GM19351 (cell line): ENCODE results near the gene TLE5.
"Not testable (repeated sequence)": the region's sequence is repeated elsewhere in the genome, so short reads cannot be mapped to it uniquely, and the experiment has no call there.

Experiments used
- ATAC-seq: cut with Tn5 transposase; IDR thresholded peaks from one replicate; pipeline ENCODE4 v1.9.1; 2021; ENCODE audit warnings: mild to moderate bottlenecking, moderate library complexity; ENCODE audit not compliant: unreplicated experiment

The TLE5 gene

DNA sequence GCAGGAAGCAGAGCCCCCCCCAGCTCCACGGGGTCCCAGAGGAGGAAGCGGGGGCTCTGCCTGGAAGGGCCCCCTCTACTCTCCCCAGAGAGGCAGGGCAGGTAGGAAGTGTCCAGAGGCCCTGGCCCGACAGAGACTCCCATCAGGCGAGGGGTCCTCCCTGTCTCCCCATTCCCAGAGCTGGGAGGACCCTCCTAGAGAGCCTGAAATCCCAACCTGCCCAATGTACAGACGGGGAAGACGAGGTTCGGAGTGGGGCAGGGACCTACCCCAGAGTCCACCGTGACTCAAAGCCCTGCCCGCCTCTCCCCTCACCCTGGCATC is 34.4 kb downstream of the TLE5 start:
- no peak for ATAC-seq

DNA sequence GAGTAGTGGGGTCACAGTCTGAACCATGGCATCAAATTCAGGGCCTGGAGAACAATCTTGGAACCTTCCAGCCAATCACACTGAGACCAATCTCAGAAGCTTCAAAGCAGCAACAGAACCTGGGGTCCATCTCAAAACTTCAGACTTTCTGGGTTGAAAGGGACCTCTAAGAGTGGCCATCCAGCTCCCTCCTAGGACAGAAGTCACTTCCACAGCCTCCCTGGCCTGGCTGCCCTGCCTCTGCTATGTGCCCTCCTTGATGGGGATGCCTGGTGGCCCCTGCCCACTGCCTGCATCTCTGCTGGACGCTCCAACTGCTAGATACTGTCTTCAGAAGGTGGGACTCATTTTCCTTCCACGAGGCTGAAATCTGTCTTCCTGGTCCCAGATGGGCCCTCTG is 35.0 kb downstream of the TLE5 start:
- no peak for ATAC-seq

DNA sequence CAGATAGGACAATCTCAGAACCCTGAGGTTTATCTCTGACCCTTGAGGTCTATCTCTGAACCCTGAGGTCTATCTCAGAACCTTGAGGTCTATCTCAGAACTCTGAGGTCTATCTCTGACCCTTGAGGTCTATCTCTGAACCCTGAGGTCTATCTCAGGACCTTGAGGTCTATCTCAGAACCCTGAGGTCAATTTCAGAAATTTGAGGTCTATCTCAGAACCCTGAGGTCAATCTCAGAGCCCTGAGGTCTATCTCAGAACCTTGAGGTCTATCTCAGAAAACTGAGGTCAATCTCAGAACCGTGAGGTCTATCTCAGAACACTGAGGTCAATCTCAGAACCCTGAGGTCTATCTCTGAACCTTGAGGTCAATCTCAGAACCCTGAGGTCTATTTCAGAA is 35.5 kb downstream of the TLE5 start:
- ATAC-seq = no peak

DNA sequence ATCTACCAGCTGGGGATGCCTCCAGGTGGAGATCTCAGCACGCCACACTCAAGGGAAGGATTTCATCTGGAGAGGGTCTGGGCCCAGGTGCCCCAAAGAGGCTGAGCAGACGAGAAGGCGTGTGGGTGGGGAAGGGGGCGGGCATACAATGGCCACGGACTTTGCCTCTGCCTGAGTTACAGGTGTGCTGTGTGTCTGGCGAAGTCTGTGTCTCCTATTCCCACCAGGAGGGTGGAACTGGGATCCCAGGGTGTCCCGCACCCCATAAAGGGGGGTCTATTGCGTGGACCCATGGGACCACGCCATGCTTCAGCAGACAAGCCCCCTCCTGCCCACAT is 36.8 kb downstream of the TLE5 start:
- no peak for ATAC-seq

DNA sequence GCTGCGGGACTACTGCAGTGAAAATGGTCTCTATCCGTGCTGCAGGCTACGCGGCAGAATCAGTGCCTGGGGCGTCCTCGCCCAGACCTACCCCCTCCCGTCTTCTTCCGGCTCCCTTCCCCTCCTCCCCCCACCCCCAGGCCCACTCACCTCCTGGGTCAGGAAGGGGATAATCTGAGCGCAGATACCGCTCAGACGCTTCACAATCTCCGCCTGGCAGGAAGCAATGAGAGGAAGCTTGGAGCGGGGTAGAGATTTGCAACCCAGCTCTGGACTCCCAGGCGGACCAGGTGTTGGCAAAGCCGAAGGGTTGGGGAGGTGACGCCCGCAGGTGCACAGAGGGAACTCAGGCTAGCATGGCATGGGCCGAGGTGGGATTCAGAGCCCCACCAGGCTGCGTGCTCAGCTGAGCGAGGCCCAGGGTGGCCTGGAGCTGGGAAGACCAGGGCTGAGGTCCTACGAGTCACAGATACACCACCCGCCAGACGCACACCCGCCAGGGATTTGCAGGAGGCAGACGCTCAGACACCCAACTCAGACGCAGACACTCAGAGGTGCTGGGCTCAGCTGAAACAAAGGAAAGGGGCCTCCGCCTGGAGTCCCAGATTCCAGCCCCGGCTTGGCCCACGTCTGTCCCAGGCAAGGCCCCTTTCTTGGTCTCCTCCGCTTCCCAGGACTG is 37.3 kb downstream of the TLE5 start:
- no peak for ATAC-seq

DNA sequence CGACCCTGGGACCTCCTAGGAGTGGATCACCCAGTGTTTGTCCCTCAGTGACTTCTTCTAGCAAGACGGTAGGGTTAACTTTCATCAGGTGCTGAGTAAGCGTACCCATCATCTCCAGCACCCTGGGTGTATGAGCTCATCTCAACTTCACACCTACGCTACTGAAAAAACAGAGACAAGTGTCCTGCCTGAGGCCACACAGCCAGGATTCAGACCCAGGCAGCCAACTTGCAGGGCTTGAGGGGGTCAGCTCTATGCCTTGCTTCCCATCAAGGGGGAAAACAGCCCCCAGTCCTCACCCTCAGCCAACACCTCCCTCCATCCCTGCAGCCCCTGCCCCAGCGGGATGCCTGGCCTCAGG is 37.8 kb downstream of the TLE5 start:
- ATAC-seq = no peak

DNA sequence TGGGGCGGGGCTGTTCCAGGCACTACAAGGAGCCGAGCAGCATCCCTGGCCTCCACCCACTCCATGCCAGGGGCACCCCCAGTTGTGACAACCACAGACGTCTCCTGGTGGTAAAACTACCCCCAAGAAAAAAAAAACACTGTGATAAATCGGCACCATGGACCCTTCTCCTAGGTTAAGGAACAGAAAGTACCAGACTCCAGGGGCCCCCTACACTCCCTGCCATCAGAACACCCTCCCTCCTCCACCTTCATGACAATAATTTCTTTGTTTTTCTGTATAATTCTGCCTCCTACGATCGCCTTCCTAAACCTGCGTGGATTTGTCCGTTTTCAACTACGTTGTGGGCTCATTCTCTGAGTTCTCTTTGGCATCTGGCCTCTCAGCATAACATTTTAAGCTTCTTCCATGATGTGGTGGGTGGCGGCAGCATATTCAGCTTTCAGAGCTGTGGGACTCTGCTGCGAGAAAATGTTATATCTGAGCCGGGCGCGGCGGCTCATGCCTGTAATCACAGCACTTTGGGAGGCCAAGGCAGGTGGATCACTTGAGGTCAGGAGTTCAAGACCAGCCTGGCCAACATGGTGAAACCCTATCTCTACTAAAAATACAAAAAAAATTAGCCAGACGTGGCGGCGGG is 41.9 kb downstream of the TLE5 start:
- ATAC-seq = no peak

DNA sequence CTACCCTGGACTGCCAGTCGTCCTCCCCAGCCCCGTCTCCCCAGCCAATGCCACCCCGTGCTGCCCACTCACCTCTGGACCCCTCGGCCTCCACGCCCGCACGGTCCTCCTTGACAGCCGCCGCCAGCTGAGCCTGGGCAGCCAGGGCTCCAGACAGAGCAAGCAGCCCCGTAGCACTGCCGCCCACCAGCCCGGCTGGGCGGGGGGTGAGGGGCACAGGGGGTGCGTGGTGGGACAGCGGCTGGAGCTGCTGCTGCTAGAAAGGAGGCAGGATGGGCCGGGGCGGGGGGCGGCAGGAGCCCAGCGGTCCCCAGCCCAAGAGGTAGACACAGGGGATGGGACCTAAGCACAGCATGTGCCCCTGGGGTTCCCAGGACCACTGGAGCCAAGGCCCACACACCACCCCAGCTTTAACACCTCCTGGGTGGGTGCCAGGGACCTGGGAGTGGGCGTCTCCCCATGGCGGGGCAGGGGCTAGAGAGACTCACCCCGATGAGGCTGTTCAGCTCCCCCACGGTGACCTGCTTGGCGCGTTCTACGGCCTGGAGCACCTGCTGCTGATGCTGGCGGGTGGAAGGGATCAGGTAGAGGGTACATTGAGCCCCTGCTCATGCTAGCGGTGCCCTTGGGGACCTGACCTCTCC is 43.0 kb downstream of the TLE5 start:
- ATAC-seq = no peak

DNA sequence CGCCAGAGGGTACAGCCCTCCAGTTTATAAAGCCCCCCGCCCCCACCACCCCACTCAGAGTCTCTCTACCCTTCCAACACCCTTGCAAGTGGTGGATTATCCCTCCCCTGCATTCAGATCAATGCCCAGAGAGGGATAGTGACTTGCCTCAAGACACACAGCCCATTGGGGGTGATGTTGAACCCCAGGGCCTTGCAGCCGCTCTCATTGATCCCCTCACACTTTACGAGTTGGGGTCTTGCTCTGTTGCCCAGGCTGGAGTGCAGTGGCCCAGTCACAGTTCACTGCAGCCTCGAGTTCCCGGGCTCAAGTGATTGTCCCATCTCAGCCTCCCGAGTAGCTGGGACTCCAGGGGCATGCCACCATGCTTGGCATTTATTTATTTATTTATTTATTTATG is 44.4 kb downstream of the TLE5 start:
- no peak for ATAC-seq

DNA sequence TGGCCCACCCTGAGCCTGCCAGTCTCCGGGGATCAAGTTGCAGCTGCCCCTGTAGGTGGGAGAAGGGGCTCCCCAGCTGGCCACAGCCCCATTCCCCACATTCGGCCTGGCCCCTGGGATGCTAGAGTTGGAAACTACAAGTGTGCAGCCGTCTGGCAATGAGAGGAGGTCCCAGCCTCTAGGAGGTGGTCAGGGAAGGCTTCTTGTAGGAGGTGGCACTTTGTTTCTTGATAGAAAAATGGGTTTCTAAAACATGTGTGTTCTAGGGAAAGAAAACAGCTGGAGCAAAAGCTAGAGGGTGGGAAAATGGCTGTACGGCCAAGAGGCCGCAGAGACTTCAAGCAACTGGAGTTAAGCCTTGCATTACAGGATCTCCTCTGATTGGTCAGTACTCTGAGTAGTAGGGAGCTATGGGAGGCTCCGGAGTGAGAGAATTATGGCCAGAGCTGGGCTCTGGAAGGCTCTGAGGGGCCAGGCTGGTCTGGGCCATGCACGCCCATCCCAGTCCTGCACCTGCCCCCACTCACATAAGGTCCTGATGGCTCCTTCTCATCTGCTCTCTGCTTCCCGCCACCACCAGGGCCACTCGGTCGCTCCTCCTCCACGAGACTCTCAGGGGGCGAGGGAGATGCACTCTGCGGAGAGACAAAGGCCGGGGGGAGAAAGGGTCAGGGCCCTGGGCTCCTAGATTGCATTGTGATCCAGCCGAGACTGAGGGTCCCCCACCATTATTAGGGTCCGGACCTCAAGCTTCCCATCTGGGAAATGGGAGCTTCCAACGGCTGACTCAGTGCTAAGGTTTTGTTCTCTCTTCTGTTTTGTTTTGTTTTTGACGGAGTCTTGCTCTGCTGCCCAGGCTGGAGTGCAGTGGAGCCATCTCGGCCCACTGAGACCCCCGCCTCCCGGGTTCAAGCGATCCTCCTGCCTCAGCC is 46.9 kb downstream of the TLE5 start:
- no peak for ATAC-seq

DNA sequence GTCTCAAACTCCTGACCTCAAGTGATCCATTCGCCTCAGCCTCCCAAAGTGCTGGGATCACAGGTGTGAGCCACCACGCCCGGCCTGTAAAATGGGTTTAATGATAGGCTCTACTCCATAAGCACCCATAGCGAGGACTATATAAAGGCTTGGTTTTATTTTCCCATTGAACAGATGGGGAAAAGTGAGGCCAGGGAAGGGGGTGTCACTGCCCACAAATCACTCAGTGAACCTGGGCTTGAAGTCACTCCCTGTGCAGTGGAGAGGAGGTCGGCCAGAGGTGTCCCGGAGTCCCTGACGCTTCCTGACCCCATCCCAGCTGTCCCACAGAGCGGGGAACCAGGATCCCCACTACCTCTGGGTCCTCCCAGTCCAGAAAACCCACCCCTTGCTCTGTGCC is 48.2 kb downstream of the TLE5 start:
- ATAC-seq = no peak

DNA sequence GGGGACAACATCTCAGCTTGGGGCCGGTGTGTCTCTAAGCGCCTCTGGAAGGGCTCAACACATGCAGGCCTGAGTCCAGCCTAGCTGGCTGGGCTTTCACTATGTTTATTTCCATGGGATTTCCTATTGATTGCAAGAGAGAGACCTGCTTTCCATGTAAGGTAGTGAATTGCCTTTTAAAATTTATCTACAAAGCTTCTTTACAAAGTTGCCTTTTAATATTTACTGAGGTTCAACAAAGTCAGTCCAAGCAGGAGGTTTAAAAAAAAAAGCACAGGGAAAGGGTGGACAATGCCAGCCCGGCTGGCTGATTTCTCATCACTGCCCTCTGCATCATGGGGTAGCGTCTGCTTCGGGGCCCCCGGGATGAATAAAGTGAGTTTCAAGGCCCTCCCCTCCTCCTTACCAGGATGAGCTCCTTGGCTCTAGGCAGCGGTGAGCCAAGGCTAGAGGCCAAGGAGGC is 49.0 kb downstream of the TLE5 start:
- no peak for ATAC-seq

DNA sequence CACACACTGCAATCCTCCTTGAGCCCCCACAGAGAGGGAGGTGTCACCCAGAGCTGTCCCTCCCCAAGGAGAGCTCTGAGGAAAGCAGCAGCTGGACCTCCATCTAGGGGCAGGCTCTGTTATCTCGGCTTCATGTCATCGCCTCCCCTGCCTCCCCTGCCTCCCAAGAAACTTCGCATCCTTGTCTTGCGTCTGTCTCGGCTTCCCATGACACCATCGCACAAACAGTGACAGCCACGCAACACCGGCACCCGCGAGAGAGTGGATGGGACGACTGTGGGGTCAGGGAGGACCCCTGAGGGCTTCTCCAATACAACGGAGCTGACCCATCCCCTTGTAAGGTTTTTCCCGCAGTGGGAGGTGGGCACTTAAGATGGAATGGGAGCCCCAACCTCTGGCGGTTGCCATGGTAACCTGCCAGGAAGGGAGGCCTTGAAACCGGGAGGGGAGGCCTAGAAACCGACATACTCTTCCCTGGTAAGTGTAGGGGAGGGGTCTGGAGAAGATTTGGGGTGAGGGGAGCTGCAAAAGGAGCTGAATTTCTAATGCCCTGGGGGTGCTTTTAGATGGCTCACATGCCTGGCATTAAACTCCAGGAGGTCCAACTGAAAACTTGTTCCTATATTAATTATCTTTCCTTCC is 49.6 kb downstream of the TLE5 start:
- no peak for ATAC-seq

DNA sequence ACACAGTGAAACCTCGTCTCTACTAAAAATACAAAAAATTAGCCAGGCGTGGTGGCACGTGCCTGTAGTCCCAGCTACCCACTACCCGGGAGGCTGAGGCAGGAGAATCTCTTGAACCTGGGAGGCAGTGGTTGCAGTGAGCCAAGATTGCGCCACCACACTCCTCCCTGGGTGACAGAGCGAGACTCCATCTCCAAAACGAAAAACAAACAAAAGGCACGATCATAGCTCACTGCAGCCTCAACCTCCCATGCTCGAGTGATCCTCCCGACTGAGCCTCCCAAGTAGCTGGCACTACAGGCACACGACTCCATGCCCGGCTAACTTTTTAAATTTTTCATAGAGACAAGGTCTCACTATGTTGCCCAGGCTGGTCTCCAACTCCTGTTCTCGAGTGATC is 50.2 kb downstream of the TLE5 start:
- not testable (repeated sequence) for ATAC-seq

DNA sequence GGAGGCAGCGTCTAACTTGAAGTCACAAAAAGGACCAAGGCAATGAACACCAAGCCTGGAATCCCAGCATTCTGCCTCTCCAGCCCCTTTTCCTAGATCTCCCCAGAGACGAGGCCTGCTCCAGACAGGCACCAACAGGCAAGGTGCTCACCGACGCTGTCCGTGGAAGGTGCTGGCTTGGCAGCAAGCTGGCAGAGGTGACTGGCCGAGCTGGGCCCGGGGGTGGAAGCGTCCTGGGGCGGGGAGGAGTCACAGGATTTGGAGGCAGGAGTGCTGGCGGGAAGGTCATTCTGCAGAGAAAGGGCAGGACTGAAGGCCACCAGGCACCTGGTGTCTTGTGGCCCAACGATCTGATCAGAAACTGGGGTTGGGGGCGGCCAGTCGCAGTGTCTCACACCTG is 51.4 kb downstream of the TLE5 start:
- ATAC-seq = no peak

DNA sequence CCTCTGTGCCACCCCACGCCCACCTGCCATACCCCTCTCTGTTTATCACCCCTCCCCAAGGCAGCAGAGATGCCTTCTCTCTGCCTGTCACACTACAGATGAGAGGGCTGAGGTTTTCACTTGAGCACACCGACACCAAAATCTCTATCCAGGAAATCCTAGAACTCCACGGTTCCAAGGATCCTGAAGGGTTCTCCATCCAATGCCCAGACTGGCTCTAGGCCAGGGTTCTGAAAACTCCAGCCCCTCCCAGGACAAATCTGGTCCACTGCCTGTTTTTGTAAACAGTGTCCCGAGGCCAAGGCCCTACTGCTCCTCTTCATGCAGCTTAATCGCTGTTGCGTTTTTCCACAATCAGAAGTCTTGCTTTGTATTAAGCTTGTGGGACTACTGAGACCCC is 53.3 kb downstream of the TLE5 start:
- no peak for ATAC-seq

DNA sequence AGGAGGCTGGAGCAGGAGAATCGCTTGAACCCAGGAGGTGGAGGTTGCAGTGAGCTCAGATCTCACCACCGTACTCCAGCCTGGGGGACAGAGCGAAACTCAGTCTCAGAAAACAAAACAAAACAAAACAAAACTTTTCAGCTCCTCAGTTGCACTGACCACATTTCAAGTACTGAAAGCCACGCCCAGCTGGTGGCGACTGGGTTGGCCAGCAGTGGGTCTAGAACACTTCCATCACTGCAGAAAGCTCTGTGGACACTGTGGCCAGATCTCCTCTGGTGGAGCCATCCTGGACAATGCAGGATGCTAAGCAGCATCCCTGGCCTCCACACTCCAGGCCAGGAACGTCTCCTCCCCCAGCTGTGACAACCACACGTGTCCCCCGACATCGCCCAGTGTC is 54.3 kb downstream of the TLE5 start:
- ATAC-seq = no peak

DNA sequence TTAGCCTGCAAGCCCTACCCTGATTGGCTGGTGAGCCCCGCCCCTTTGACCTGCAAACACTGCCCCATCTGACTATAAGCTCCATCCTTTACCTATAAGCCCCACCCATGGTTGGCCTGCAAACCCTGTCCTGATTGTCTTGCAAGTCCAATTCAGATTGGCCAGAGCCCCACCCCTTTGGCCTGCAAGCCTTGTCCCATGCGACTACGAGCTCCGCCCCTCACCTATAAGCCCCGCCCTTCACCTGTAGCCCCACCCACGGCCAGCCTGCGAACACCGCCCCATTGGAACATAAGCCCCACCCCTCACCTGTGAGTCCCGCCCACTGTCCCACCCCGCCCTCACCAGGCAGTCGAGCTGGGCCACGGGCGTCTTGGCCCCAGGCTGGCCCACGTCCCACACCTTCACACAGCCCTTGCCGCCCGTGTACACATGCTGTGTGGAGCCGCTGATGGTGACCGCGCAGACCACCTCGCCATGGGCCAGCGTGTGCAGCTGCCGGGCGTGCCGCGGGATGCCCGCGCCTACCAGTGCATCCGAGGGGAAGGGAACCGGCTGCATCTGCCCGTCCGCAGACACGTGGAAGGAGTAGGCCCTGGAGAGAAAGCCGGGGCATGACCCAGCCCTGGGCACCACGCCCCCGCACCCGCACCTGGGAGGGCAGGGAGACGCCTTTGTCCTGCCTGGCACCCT is 56.1 kb downstream of the TLE5 start:
- ATAC-seq = no peak

DNA sequence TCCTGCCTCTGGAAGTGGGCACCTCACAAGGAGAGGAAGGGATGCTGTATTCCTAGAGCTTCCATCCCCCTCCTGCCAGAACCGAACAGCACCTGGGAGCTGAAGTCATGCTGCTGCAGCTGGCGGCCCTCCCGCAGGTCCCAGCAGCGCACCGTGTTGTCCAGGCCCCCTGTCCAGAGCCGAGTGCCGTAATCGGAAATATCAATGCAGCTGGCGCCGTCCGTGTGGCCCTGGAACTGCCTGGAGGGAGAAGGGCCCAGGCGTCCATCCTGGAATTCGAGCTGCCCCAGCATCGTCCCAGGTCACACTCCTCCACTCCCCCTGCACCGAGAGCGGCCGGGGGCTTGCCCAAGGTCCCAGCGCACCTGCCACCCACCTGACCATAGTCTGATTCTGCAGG is 57.0 kb downstream of the TLE5 start:
- ATAC-seq = no peak

DNA sequence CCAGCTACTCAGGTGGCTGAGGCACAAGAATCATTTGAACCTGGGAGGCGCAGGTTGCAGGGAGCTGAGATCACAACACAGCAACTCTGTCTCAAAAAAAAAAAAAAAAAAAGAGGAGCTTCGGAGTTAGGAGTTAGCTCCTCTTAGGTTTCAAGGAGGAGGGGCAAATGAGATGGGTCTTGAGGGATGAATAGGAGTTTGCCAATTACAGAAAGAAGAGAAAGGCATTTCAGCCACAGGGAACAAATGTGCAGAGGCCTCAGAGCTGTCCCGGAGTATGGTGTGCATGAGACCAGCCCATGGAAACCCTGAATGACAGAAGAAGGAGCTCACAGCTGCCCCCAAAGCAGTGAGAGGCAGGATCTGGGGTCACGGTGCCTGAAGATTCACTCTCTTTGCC is 57.8 kb downstream of the TLE5 start:
- no peak for ATAC-seq

DNA sequence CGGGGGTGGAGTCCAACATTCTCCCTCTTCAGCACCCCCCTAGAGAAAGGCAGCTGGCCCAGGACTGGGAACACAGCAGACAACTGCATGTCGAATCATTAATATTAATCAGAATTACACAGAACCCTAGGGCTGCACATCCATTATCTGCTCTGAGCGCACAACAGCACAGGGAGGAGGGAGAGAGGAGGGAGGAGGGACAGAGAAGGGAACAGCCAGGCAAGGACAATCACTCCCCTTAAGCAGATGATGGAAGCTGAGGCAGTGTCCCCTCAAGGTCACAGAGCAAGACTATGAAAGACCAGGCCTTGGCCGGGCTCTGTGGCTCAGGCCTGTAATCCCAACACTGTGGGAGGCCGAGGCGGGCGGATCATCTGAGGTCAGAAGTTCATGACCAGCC is 59.2 kb downstream of the TLE5 start:
- ATAC-seq = no peak
